Skeletal muscle tissue (tissue), 5 donors: ENCODE data around the gene POU2AF3. TPM values are rescaled to one million over a fixed set of nuclear protein-coding genes. Genes with fewer than 3 reads are reported as not detected.

ENCODE experiments used
- H3K27ac ChIP-seq: one replicate; pipeline ENCODE4 v1.7.0; 2013; ENCODE audit warnings: mild to moderate bottlenecking, low read depth, low read length, inconsistent platforms
- H3K27me3 ChIP-seq, 3 donors: one replicate each; pipeline ENCODE4 v1.7.0; 2013; ENCODE audit warnings: low read length in 3 of 3; ENCODE audit not compliant: control insufficient read depth in 3 of 3, insufficient read depth in 3 of 3
- H3K36me3 ChIP-seq, 3 donors: one replicate each; pipeline ENCODE4 v1.7.0; 2013; ENCODE audit warnings: low read length in 3 of 3; ENCODE audit not compliant: control insufficient read depth in 3 of 3, insufficient read depth in 3 of 3
- H3K4me1 ChIP-seq, 3 donors: one replicate each; pipeline ENCODE4 v1.7.0; 2013; ENCODE audit warnings: low read length in 3 of 3, mild to moderate bottlenecking in 3 of 3; ENCODE audit not compliant: control insufficient read depth in 3 of 3, insufficient read depth in 3 of 3
- H3K4me3 ChIP-seq, 3 donors: one replicate each; pipeline ENCODE4 v1.7.0; 2013; ENCODE audit warnings: low read length in 3 of 3
- H3K9ac ChIP-seq, 3 donors: one replicate each; pipeline ENCODE4 v1.7.0; 2013; ENCODE audit warnings: low read length in 3 of 3, mild to moderate bottlenecking in 3 of 3, moderate library complexity in 2 of 3, low read depth in 1 of 3
- H3K9me3 ChIP-seq, 3 donors: one replicate each; pipeline ENCODE4 v1.7.0; 2013; ENCODE audit warnings: low read length in 3 of 3; ENCODE audit not compliant: control insufficient read depth in 3 of 3
- small RNA-seq: library from RNA; depleted of rRNA; stranded (forward); fragments of <200 nt; gene quantifications from one replicate; pipeline ENCODE3, GENCODE V24; 2014
- total RNA-seq: library from RNA; depleted of rRNA; stranded (reverse); fragments of >200 nt; gene quantifications from one replicate; pipeline ENCODE4 v1.2.3, GENCODE V29; 2014
- donor health status: Osteomylitis.

POU2AF3 gene
- total RNA-seq, 1 donor from 2014 or later = 0.52 TPM

DNA sequence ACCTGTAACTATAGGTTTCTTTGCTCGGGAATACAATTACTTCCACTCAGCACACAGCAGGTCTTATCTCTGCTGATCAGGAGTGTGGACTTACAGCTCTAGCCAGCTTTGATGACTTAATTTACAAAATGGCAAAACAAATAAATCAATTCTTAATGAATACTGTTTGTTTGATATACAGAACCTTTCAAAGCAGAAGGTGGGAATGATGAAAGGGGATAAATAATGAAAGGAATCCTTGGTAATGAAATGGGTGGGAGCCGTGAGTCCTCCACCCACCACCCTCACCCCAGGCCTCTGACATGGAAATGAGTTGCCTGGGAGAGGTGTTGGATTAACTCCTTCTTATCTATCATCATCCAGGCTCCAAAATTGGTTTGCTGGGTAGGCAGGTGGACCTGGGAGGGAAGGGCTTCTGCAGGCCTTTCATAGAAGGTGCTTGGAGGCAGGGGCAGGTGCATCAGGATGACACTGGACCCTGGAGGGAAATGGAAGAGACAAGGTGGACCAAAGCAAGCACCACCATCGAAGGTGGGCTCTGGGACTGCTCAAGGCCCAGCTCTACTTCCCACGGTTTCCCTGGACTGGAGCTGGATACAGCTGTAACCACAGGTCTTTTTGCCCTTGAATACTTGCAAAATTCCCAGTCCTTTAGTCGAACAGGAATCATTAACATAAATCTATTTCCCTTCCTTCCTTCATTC lies 57.8 kb downstream of the POU2AF3 start:
- Histone ChIP-seq H3K27ac (no peak overlapping the region), H3K36me3 (no peaks in the 10 kb centered on the region), H3K9me3 (no peaks in the 10 kb centered on the region), H3K9ac (no peak overlapping the region), H3K4me1 (no peaks in the 10 kb centered on the region), H3K27me3 (no peaks in the 10 kb centered on the region), H3K4me3 (no peak overlapping the region)

DNA sequence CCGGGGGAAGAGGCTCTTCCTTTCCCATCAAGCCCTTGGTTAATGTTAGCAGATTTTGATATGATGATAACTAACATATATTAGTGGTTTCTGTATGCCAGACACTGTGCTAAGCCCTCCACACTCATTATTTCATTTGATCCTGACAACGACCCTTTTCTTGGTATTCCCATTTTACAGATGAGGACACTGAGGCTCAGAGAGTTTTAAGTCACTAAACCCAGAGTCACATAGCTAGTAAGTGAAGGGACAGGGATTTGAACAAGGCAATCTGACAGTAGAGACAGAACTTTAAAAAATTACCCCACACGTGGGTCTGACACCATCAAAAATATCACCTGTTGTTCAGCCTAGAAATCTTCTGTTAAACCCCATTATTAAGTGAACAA lies 58.3 kb downstream of the POU2AF3 start:
- H3K9me3 ChIP-seq = no peaks in the 10 kb centered on the region
- no peak overlapping the region for H3K9ac ChIP-seq
- H3K27ac ChIP-seq = no peak overlapping the region
- no peaks in the 10 kb centered on the region for H3K27me3 ChIP-seq
- H3K4me3 ChIP-seq = no peak overlapping the region
- no peaks in the 10 kb centered on the region for H3K36me3 ChIP-seq
- no peaks in the 10 kb centered on the region for H3K4me1 ChIP-seq

DNA sequence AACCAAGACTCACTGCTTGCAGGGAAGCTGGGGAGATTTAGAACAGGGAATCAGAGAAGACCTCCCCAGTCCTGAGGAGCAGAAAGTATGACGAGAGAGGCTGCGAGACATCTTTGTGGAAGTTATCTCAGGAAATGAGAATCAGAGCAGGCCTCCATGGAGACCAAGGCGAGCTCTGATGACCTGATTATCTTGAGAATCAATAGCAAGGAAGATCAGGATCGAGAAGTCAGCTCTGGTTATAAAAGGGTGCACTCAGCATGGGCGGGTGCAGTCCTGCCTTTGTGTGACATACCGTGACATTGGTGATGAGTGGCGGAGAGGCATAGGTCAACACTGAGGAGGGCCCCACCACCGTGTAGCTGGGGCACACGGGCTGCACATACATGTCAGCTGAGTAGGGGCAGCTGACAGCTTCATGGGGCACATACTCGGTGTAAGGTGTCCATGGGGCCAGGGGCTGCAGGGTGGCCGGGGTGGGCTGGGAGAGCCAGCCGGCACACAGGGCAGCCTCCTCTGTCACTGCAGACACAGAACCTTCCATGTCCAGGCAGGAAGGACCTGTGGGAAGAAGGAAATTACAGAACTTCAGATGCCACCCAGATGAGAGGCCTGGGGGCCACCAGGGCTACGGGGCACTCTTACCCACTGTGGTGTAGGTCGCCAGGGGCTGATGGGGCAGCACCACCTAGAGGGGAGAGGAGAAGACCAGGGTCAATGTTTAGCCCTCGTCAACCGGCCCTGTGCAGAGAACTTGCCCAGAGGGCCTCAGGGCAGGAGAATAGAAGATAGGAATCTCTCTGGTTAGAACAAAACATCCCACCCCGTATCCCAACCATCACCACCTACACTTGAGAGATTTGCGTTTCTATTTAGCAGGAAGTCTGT lies 59.0 kb downstream of the POU2AF3 start:
- H3K27me3 ChIP-seq = no peaks in the 10 kb centered on the region
- H3K36me3 ChIP-seq = no peaks in the 10 kb centered on the region
- H3K9ac ChIP-seq = no peak overlapping the region
- no peaks in the 10 kb centered on the region for H3K4me1 ChIP-seq
- H3K4me3 ChIP-seq = no peak overlapping the region
- no peak overlapping the region for H3K27ac ChIP-seq
- H3K9me3 ChIP-seq = no peaks in the 10 kb centered on the region

Small RNA genes lying within 50 kb of the gene (small RNA-seq; reads per million reads assigned to genes)
- gene MIR4491 = not detected

Other genes starting within 250 kb of the POU2AF3 start
- not detected for gene POU2AF2, start 52.8 kb upstream of the POU2AF3 start, total RNA-seq
- not detected for gene POU2AF1, start 80.7 kb downstream of the POU2AF3 start, total RNA-seq
- not detected for gene BTG4, start 213.8 kb downstream of the POU2AF3 start, total RNA-seq
- gene HOATZ, start 216.2 kb downstream of the POU2AF3 start, total RNA-seq = not detected
- gene LAYN, start 242.2 kb downstream of the POU2AF3 start, total RNA-seq = 11.0 TPM